ENCODE measurements around the gene SLC12A4. TPM values are rescaled to one million over a fixed set of nuclear protein-coding genes. Genes with fewer than 3 reads are reported as not detected.

SLC12A4 gene
- total and polyA plus RNA-seq, 2 of the 13 experiments (the other 11 are each of a cell fraction or from before 2014, with no cell fraction given): 65.1 to 84.3 TPM

- TF ChIP-seq ZBTB46 (CRISPR knock-in tag; IDR thresholded peaks at IDR 0.05; ENCODE audit: borderline replicate concordance): peak; percentile 94; the same call in 1 of the 2 replicates
- TF ChIP-seq NRL (CRISPR knock-in tag; IDR thresholded peaks at IDR 0.05; ENCODE audit: borderline replicate concordance): peak; percentile 9; the same call in 1 of the 2 replicates
- peak; percentile 96; the same call in 1 of the 2 replicates for TF ChIP-seq ZNF558 (CRISPR knock-in tag; IDR thresholded peaks at IDR 0.05; ENCODE audit: borderline replicate concordance)
- TF ChIP-seq ZNF619 (CRISPR knock-in tag; IDR thresholded peaks at IDR 0.05): no peak; the same call in 1 of the 2 replicates
- 0 out of 2 replicates have a peak, but pooled peaks have one; percentile 7 for TF ChIP-seq ZBTB39 (CRISPR knock-in tag; IDR thresholded peaks at IDR 0.05)
- TF ChIP-seq SRY (CRISPR knock-in tag; IDR thresholded peaks at IDR 0.05): peak; percentile 85
- TF ChIP-seq ZSCAN30 (CRISPR knock-in tag; IDR thresholded peaks at IDR 0.05): no peak
- TF ChIP-seq ZNF883 (CRISPR knock-in tag; IDR thresholded peaks at IDR 0.05; ENCODE audit: not compliant biosample characterization): peak; percentile 63
- TF ChIP-seq ZNF574 (CRISPR knock-in tag; IDR thresholded peaks at IDR 0.05): peak; percentile 79
- no peak for TF ChIP-seq DDIT3 (CRISPR knock-in tag; IDR thresholded peaks at IDR 0.05)
- TF ChIP-seq ZNF251 (CRISPR knock-in tag; IDR thresholded peaks at IDR 0.05): peak; percentile 94
- peak; percentile 61 for TF ChIP-seq FOXA3 (CRISPR knock-in tag; IDR thresholded peaks at IDR 0.05)
- peak; percentile 96 for TF ChIP-seq YEATS4 (CRISPR knock-in tag; IDR thresholded peaks at IDR 0.05; ENCODE audit: borderline replicate concordance)
- peak; percentile 87; the same call in 1 of the 2 replicates for TF ChIP-seq SP4 (CRISPR knock-in tag; IDR thresholded peaks at IDR 0.05)
- peak; percentile 22; the same call in 1 of the 2 replicates for TF ChIP-seq FOSL2 (CRISPR knock-in tag; IDR thresholded peaks at IDR 0.05)
- TF ChIP-seq ZNF614 (CRISPR knock-in tag; IDR thresholded peaks at IDR 0.05; ENCODE audit: borderline replicate concordance): peak; percentile 57; the same call in 1 of the 2 replicates
- peak; percentile 55 for TF ChIP-seq ZBTB43 (CRISPR knock-in tag; conservative IDR thresholded peaks at IDR 0.05)
These were observed 32.9 kb downstream of the SLC12A4 start (continued) for GRCh38 chr16:67935402-67936123.
